ENCODE data around the gene HOOK2. TPM values are rescaled to one million over a fixed set of nuclear protein-coding genes. Genes with fewer than 3 reads are reported as not detected.
"Not testable (repeated sequence)": the region's sequence is repeated elsewhere in the genome, so short reads cannot be mapped to it uniquely, and the experiment has no call there.

Gene HOOK2
- total RNA-seq, 1 donor from 2014 or later = 39.6 TPM

GRCh38 chr19:12754465-12755196, 20.7 kb downstream of the HOOK2 start:
- no peak for DNase-seq (ENCODE audit: low read depth)

GRCh38 chr19:12752056-12752781, 23.1 kb downstream of the HOOK2 start:
- DNase-seq (ENCODE audit: low read depth) = no peak

- DNase-seq (ENCODE audit: low read depth) = no peak
Measured at GRCh38 chr19:12751635-12752034, 23.7 kb downstream of the HOOK2 start, which contains the start of gene BEST2. BEST2 (plus strand) TSS chr19:12751791; CDS start chr19:12752593, 802 bp downstream.

- DNase-seq (ENCODE audit: low read depth) = peak; percentile 34
Measured at GRCh38 chr19:12750851-12751250, 24.5 kb downstream of the HOOK2 start.

- peak; percentile 77 for DNase-seq (ENCODE audit: low read depth)
Measured at GRCh38 chr19:12749938-12750521, 25.3 kb downstream of the HOOK2 start.

- DNase-seq (ENCODE audit: low read depth) = no peak
Measured at GRCh38 chr19:12748489-12748888, 26.9 kb downstream of the HOOK2 start.

- peak; percentile 31 for DNase-seq (ENCODE audit: low read depth)
Measured at GRCh38 chr19:12745166-12745897, 30.0 kb downstream of the HOOK2 start.

GRCh38 chr19:12737835-12738351, 37.5 kb downstream of the HOOK2 start:
- no peak for DNase-seq (ENCODE audit: low read depth)

- DNase-seq (ENCODE audit: low read depth) = peak; percentile 99
Measured at GRCh38 chr19:12736995-12737834, 38.1 kb downstream of the HOOK2 start, which contains the start of gene GET3. GET3 (plus strand) TSS chr19:12737497; CDS start chr19:12737506, 9 bp downstream.

- DNase-seq (ENCODE audit: low read depth) = peak; percentile 69
Measured at GRCh38 chr19:12733369-12734214, 41.8 kb downstream of the HOOK2 start.

- no peak for DNase-seq (ENCODE audit: low read depth)
Measured at GRCh38 chr19:12731337-12731736, 44.0 kb downstream of the HOOK2 start.

GRCh38 chr19:12730064-12730463, 45.3 kb downstream of the HOOK2 start:
- no peak for DNase-seq (ENCODE audit: low read depth)

GRCh38 chr19:12727745-12728433, 47.5 kb downstream of the HOOK2 start:
- no peak for DNase-seq (ENCODE audit: low read depth)

GRCh38 chr19:12726988-12727316, 48.4 kb downstream of the HOOK2 start:
- DNase-seq (ENCODE audit: low read depth) = no peak

GRCh38 chr19:12725612-12726011, 49.7 kb downstream of the HOOK2 start:
- not testable (repeated sequence) for DNase-seq (ENCODE audit: low read depth)

GRCh38 chr19:12723641-12724426, 51.5 kb downstream of the HOOK2 start, which contains the start of gene TNPO2:
TNPO2 (minus strand) TSS chr19:12723932; CDS start chr19:12720977, 2,955 bp downstream.
- DNase-seq (ENCODE audit: low read depth) = peak; percentile 72

- no peak for DNase-seq (ENCODE audit: low read depth)
Measured at GRCh38 chr19:12723381-12723640, 52.0 kb downstream of the HOOK2 start.

Measured in myocyte (in vitro differentiated cells).